HepG2 (cell line): Measurements from ENCODE around the gene TPRA1. TPM values are rescaled to one million over a fixed set of nuclear protein-coding genes. Genes with fewer than 3 reads are reported as not detected.

Experiments used
- DNMT3B ChIP-seq: conservative IDR thresholded peaks from 2 replicates; pipeline ENCODE4 v1.6.1; 2016; ENCODE audit warnings: missing biosample characterization, control low read depth
- EHMT2 ChIP-seq: fragments of 200-600 bp; sonication (generic); IDR thresholded peaks from 2 replicates; pipeline ENCODE4 v1.7.0; 2017; ENCODE audit warnings: antibody characterized with exemption, low read depth, low read length, borderline replicate concordance
- FOXA1 ChIP-seq, 2 experiments: fragments of 450-650 bp in 1 of 2; sonication (generic) in 1 of 2; formaldehyde crosslinking in 1 of 2; IDR thresholded peaks; 2 replicates each; pipeline versions ENCODE4 v1.4.0 to v1.6.1; 2016 to 2020; ENCODE audit warnings: missing genetic modification reagents in 1 of 2
- HMGXB3 ChIP-seq: sonication (generic); formaldehyde crosslinking; IDR thresholded peaks from 2 replicates; pipeline ENCODE4 v1.4.0; 2020; ENCODE audit warnings: missing genetic modification reagents, borderline replicate concordance
- KMT2B ChIP-seq: IDR thresholded peaks from 2 replicates; pipeline ENCODE4 v1.6.1; 2016; ENCODE audit warnings: missing genetic modification reagents, missing compliant biosample characterization
- NCOA1 ChIP-seq: sonication (generic); formaldehyde crosslinking; IDR thresholded peaks from 2 replicates; pipeline ENCODE4 v1.9.0; 2021; ENCODE audit warnings: missing genetic modification reagents
- NR1H2 ChIP-seq: sonication (generic); formaldehyde crosslinking; IDR thresholded peaks from 2 replicates; pipeline ENCODE4 v1.8.1; 2022; ENCODE audit warnings: low read depth, missing genetic modification reagents, borderline replicate concordance
- REXO4 ChIP-seq: sonication (generic); formaldehyde crosslinking; IDR thresholded peaks from 2 replicates; pipeline ENCODE4 v1.8.0; 2022; ENCODE audit warnings: missing genetic modification reagents, mild to moderate bottlenecking, borderline replicate concordance
- SNAI1 ChIP-seq: sonication (generic); formaldehyde crosslinking; IDR thresholded peaks from 2 replicates; pipeline ENCODE4 v1.5.0; 2020; ENCODE audit warnings: mild to moderate bottlenecking, missing genetic modification reagents, borderline replicate concordance
- THAP9 ChIP-seq: sonication (generic); formaldehyde crosslinking; IDR thresholded peaks from 2 replicates; pipeline ENCODE4; 2020; ENCODE audit warnings: missing genetic modification reagents, mild to moderate bottlenecking, borderline replicate concordance
- TIGD3 ChIP-seq: sonication (generic); formaldehyde crosslinking; IDR thresholded peaks from 2 replicates; pipeline ENCODE4 v1.5.1; 2020; ENCODE audit warnings: mild to moderate bottlenecking, missing genetic modification reagents, borderline replicate concordance
- YEATS2 ChIP-seq: sonication (generic); formaldehyde crosslinking; IDR thresholded peaks from 2 replicates; pipeline ENCODE4 v1.4.0; 2020; ENCODE audit warnings: missing genetic modification reagents, borderline replicate concordance
- ZNF333 ChIP-seq: sonication (generic); formaldehyde crosslinking; IDR thresholded peaks from 2 replicates; pipeline ENCODE4 v1.4.0; 2020; ENCODE audit warnings: mild to moderate bottlenecking, missing genetic modification reagents, borderline replicate concordance
- ZNF589 ChIP-seq: sonication (generic); formaldehyde crosslinking; conservative IDR thresholded peaks from 2 replicates; pipeline ENCODE4 v1.8.0; 2022; ENCODE audit warnings: mild to moderate bottlenecking, moderate library complexity, missing genetic modification reagents
- ZNF746 ChIP-seq: sonication (generic); formaldehyde crosslinking; IDR thresholded peaks from 2 replicates; pipeline ENCODE4 v1.8.0; 2022; ENCODE audit warnings: mild to moderate bottlenecking, missing genetic modification reagents
- ZNF770 ChIP-seq: sonication (generic); formaldehyde crosslinking; IDR thresholded peaks from 2 replicates; pipeline ENCODE4 v1.5.0; 2020; ENCODE audit warnings: mild to moderate bottlenecking, missing genetic modification reagents
- ZNF772 ChIP-seq: sonication (generic); formaldehyde crosslinking; IDR thresholded peaks from 2 replicates; pipeline ENCODE4 v1.5.0; 2020; ENCODE audit warnings: mild to moderate bottlenecking, missing genetic modification reagents
- polyA plus RNA-seq, 8 experiments: library from polyadenylated mRNA; depleted of rRNA in 3 of 8; stranded (reverse) in 7 of 8; unstranded in 1 of 8; fragments of >200 nt; fragmentation: Illumina TruSeq in 4 of 8; extraction: Trizol in 4 of 8; gene quantifications; 2 replicates each; pipeline versions ENCODE4 v1.2.1 to v1.2.3, GENCODE V29; 2011 to 2016; ENCODE audit warnings: low read depth in 4 of 8, missing spikeins in 1 of 8, mixed read lengths in 1 of 8; ENCODE audit not compliant: insufficient read depth in 1 of 8
- total RNA-seq, 5 experiments: library from RNA; depleted of rRNA; stranded (reverse); fragments of >200 nt; fragmentation: Illumina TruSeq; extraction: Trizol; gene quantifications; 2 replicates each; pipeline ENCODE4 v1.2.3, GENCODE V29; 2016; ENCODE audit warnings: low read depth in 1 of 5

TPRA1 gene
- total and polyA plus RNA-seq, 2 of the 13 experiments (the other 11 are each of a cell fraction or from before 2014, with no cell fraction given) = 25.4 to 25.8 TPM

DNA sequence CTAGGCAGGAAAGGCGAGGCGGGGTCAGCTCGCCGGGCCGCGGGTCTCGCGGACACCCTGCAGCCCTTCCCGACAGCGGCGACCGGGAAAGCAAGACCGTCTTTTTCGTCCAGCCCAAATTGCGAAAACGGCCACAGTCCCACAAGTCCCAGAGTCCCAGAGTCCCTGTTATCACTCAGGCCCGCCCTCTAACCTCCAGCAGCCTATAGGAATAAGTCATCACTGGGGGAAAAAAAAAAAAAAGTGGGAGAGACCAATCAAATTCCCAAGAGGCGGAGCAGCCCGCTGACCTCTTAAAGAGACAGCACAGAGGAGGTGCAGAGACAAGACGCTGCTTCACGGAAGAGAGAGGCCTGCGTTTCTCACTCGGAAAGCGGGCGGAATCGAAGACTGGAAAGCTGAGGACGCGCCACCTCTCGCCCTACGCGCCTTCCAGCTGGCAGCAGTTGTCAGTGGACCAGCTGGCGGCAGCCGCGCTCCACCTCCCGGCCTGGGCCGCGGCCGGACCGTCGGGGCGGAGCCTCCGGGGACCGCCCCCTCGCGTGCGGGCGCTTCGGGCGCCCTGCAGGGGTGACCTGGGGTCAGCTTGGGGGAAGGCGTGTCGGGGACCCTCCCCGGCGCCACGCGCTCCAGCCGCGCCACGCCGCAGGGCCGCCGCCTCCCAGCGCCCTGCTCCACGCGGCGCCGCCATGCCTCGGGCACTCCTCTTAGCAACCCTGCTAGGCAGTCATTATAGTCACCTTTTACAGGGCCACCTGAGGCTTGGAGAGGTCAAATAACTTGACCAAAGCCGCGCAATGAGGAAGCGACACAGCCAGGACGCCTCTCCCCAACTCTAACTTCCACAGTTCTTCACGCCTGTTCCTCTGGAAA lies at the start of gene TPRA1 (continued):
- TF ChIP-seq DNMT3B (CRISPR knock-in tag) = no peak
- no peak for TF ChIP-seq ZNF770 (CRISPR knock-in tag)
- no peak for TF ChIP-seq EHMT2
- 0 out of 2 replicates have a peak, but pooled peaks have one; percentile 29 for TF ChIP-seq NR1H2
- TF ChIP-seq HMGXB3 (CRISPR knock-in tag) = peak; percentile 26; the same call in 1 of the 2 replicates
- TF ChIP-seq KMT2B (CRISPR knock-in tag) = 0 out of 2 replicates have a peak, but pooled peaks have one; percentile 19
- TF ChIP-seq TIGD3 (CRISPR knock-in tag) = no peak
- no peak for TF ChIP-seq SNAI1 (CRISPR knock-in tag)
- TF ChIP-seq ZNF333 (CRISPR knock-in tag) = no peak
- TF ChIP-seq YEATS2 (CRISPR knock-in tag) = peak; percentile 45; the same call in 1 of the 2 replicates
- no peak for TF ChIP-seq ZNF589 (CRISPR knock-in tag)
- no peak for TF ChIP-seq NCOA1 (CRISPR knock-in tag)
- TF ChIP-seq FOXA1 (IDR thresholded peaks at IDR 0.05) = no peak
- no peak for TF ChIP-seq FOXA1 (CRISPR knock-in tag; IDR thresholded peaks at IDR 0.05)
- 0 out of 2 replicates have a peak, but pooled peaks have one; percentile 54 for TF ChIP-seq REXO4 (CRISPR knock-in tag)
- peak; percentile 95; the same call in 1 of the 2 replicates for TF ChIP-seq ZNF772 (CRISPR knock-in tag)
- no peak for TF ChIP-seq ZNF746 (CRISPR knock-in tag)
- TF ChIP-seq THAP9 (CRISPR knock-in tag) = no peak
